ENCODE data around the gene MROH8. TPM values are rescaled to one million over a fixed set of nuclear protein-coding genes. Genes with fewer than 3 reads are reported as not detected.
A peak's percentile ranks its signal among the peaks of the same experiment; 100 is the strongest.

The MROH8 gene
- total RNA-seq, 1 experiment from 2014 or later: 0.50 TPM

GRCh38 chr20:37160683-37161082 lies 18.7 kb downstream of the MROH8 start:
- no peaks in the 10 kb centered on the region for H3K27me3 Mint-ChIP-seq (ENCODE audit: low read depth)
- ATAC-seq: no peak
- no peak overlapping the region for H3K4me3 Mint-ChIP-seq
- CTCF ChIA-PET: interaction anchor here (0.7 to 1.4 kb wide), 2 partner anchors 18 to 31 kb away, joined by 4 read pairs; partner anchors contain the start of genes MROH8 and RPN2
- H3K27ac Mint-ChIP-seq: peak overlapping the region; percentile 51
- no peak for DNase-seq (ENCODE audit: low spot score)
- TF ChIP-seq SOX15 (CRISPR knock-in tag; IDR thresholded peaks at IDR 0.05) (no peak), USF1 (CRISPR knock-in tag; IDR thresholded peaks at IDR 0.05) (no peak), IRF2 (CRISPR knock-in tag; IDR thresholded peaks at IDR 0.05; ENCODE audit: borderline replicate concordance, low read depth) (no peak), NFE2L1 (CRISPR knock-in tag; IDR thresholded peaks at IDR 0.05) (no peak), GABPB1 (CRISPR knock-in tag; IDR thresholded peaks at IDR 0.05) (no peak), ETV6 (CRISPR knock-in tag; IDR thresholded peaks at IDR 0.05) (no peak), MAX (CRISPR knock-in tag; IDR thresholded peaks at IDR 0.05) (no peak), CBFB (CRISPR knock-in tag; IDR thresholded peaks at IDR 0.05; ENCODE audit: low read depth) (no peak)
- H3K36me3 Mint-ChIP-seq: no peaks in the 10 kb centered on the region
- H3K9me3 Mint-ChIP-seq: no peaks in the 10 kb centered on the region
- POLR2A ChIA-PET: no interaction called here
- H3K4me1 Mint-ChIP-seq: no peaks in the 10 kb centered on the region

GRCh38 chr20:37158248-37158647 lies 21.1 kb downstream of the MROH8 start:
- Mint-ChIP-seq H3K27ac (no peak overlapping the region), H3K9me3 (no peaks in the 10 kb centered on the region), H3K4me1 (no peaks in the 10 kb centered on the region), H3K36me3 (no peaks in the 10 kb centered on the region), H3K4me3 (no peak overlapping the region), H3K27me3 (ENCODE audit: low read depth) (no peaks in the 10 kb centered on the region)
- DNase-seq (ENCODE audit: low spot score) (no peak), ATAC-seq (no peak)
- ChIA-PET POLR2A (interaction anchor here (0.6 kb wide), 1 partner anchor 203 kb away, joined by 3 read pairs; no protein-coding TSS in a partner anchor), CTCF (no interaction called here)
- no peak for TF ChIP-seq ZBTB43 (CRISPR knock-in tag; IDR thresholded peaks at IDR 0.05)
- no peak for TF ChIP-seq ZNF138 (CRISPR knock-in tag; conservative IDR thresholded peaks at IDR 0.05)
- no peak for TF ChIP-seq CDX4 (CRISPR knock-in tag; IDR thresholded peaks at IDR 0.05; ENCODE audit: borderline replicate concordance)
- no peak for TF ChIP-seq NR2C2 (CRISPR knock-in tag; IDR thresholded peaks at IDR 0.05)
- TF ChIP-seq PREB (CRISPR knock-in tag; IDR thresholded peaks at IDR 0.05; ENCODE audit: borderline replicate concordance): no peak
- no peak for TF ChIP-seq ZNF512 (CRISPR knock-in tag; IDR thresholded peaks at IDR 0.05; ENCODE audit: borderline replicate concordance)
- no peak for TF ChIP-seq FOXP4 (CRISPR knock-in tag; IDR thresholded peaks at IDR 0.05)
- no peak for TF ChIP-seq MAX (CRISPR knock-in tag; IDR thresholded peaks at IDR 0.05)
- TF ChIP-seq ZNF232 (CRISPR knock-in tag; IDR thresholded peaks at IDR 0.05): no peak
- TF ChIP-seq ZNF425 (CRISPR knock-in tag; conservative IDR thresholded peaks at IDR 0.05): no peak
- TF ChIP-seq ZNF532 (CRISPR knock-in tag; IDR thresholded peaks at IDR 0.05; ENCODE audit: borderline replicate concordance): no peak
